H7 (cell line): ENCODE results near the gene TMEM30B. TPM values are rescaled to one million over a fixed set of nuclear protein-coding genes. Genes with fewer than 3 reads are reported as not detected.
"Not testable (repeated sequence)": the region's sequence is repeated elsewhere in the genome, so short reads cannot be mapped to it uniquely, and the experiment has no call there.

Source experiments
- DNase-seq: peaks from one replicate; pipeline ENCODE4 v3.0.0; 2012
- H3K27me3 ChIP-seq: 2 replicates; pipeline ENCODE4 v1.6.0; 2011; ENCODE audit warnings: mild to moderate bottlenecking, low read length; ENCODE audit not compliant: control insufficient read depth, insufficient read depth
- H3K36me3 ChIP-seq: replicated peaks from 2 replicates; pipeline ENCODE4 v1.5.1; 2011; ENCODE audit warnings: low read length; ENCODE audit not compliant: control insufficient read depth, insufficient read depth
- H3K4me3 ChIP-seq: 2 replicates; pipeline ENCODE4 v1.5.1; 2011; ENCODE audit warnings: low read depth, mild to moderate bottlenecking, control low read depth, low read length, moderate library complexity; ENCODE audit not compliant: insufficient read depth
- total RNA-seq: library from RNA; depleted of rRNA; stranded (reverse); fragments of >200 nt; shearing (Covaris generic); gene quantifications from 2 replicates; pipeline ENCODE4 v1.2.3, GENCODE V29; 2014

Gene TMEM30B
- total RNA-seq, 1 experiment from 2014 or later = 1.1 TPM

GRCh38 chr14:61319706-61320105 is 38.6 kb upstream of the TMEM30B start:
- Histone ChIP-seq H3K36me3 (no peaks in the 10 kb centered on the region), H3K4me3 (no peak overlapping the region), H3K27me3 (peaks cover 29% of the 10 kb centered on the region)
- no peak for DNase-seq

- Histone ChIP-seq H3K36me3 (no peaks in the 10 kb centered on the region), H3K27me3 (peaks cover 29% of the 10 kb centered on the region), H3K4me3 (no peak overlapping the region)
- no peak for DNase-seq
Measured at GRCh38 chr14:61319086-61319485, 37.9 kb upstream of the TMEM30B start.

- no peak overlapping the region for H3K4me3 ChIP-seq
- H3K27me3 ChIP-seq = peaks cover 1% of the 10 kb centered on the region; the same call in 1 of the 2 replicates
- DNase-seq = no peak
- H3K36me3 ChIP-seq = no peaks in the 10 kb centered on the region
Measured at GRCh38 chr14:61315313-61315712, 34.2 kb upstream of the TMEM30B start.

- H3K27me3 ChIP-seq, H3K36me3 ChIP-seq, DNase-seq, H3K4me3 ChIP-seq: not testable (repeated sequence)
Measured at GRCh38 chr14:61308701-61309100, 27.6 kb upstream of the TMEM30B start.

GRCh38 chr14:61308198-61308597 is 27.1 kb upstream of the TMEM30B start:
- H3K4me3 ChIP-seq = no peak overlapping the region
- H3K36me3 ChIP-seq = no peaks in the 10 kb centered on the region
- no peaks in the 10 kb centered on the region for H3K27me3 ChIP-seq
- no peak for DNase-seq

- no peaks in the 10 kb centered on the region for H3K27me3 ChIP-seq
- no peaks in the 10 kb centered on the region for H3K36me3 ChIP-seq
- no peak overlapping the region for H3K4me3 ChIP-seq
- no peak for DNase-seq
Measured at GRCh38 chr14:61304688-61305087, 23.6 kb upstream of the TMEM30B start.

- no peaks in the 10 kb centered on the region for H3K36me3 ChIP-seq
- no peak overlapping the region for H3K4me3 ChIP-seq
- no peak for DNase-seq
- no peaks in the 10 kb centered on the region for H3K27me3 ChIP-seq
Measured at GRCh38 chr14:61300754-61301153, 19.6 kb upstream of the TMEM30B start.

- no peak overlapping the region for H3K4me3 ChIP-seq
- H3K27me3 ChIP-seq = no peaks in the 10 kb centered on the region
- H3K36me3 ChIP-seq = no peaks in the 10 kb centered on the region
- no peak for DNase-seq
Measured at GRCh38 chr14:61300209-61300608, 19.1 kb upstream of the TMEM30B start.

GRCh38 chr14:61298824-61299223 is 17.7 kb upstream of the TMEM30B start:
- Histone ChIP-seq H3K27me3 (no peaks in the 10 kb centered on the region), H3K36me3 (no peaks in the 10 kb centered on the region), H3K4me3 (no peak overlapping the region)
- DNase-seq = no peak

- H3K4me3 ChIP-seq = no peak overlapping the region
- DNase-seq = no peak
- H3K36me3 ChIP-seq = no peaks in the 10 kb centered on the region
- H3K27me3 ChIP-seq = no peaks in the 10 kb centered on the region
Measured at GRCh38 chr14:61297581-61297980, 16.4 kb upstream of the TMEM30B start.

- H3K36me3 ChIP-seq = no peaks in the 10 kb centered on the region
- DNase-seq = no peak
- H3K4me3 ChIP-seq = no peak overlapping the region
- H3K27me3 ChIP-seq = no peaks in the 10 kb centered on the region
Measured at GRCh38 chr14:61296719-61297502, 15.8 kb upstream of the TMEM30B start.

GRCh38 chr14:61296151-61296550 is 15.0 kb upstream of the TMEM30B start:
- H3K36me3 ChIP-seq = no peaks in the 10 kb centered on the region
- DNase-seq = no peak
- H3K4me3 ChIP-seq = no peak overlapping the region
- H3K27me3 ChIP-seq = no peaks in the 10 kb centered on the region

GRCh38 chr14:61290701-61291100 is 9.6 kb upstream of the TMEM30B start:
- no peak for DNase-seq
- no peak overlapping the region for H3K4me3 ChIP-seq
- no peaks in the 10 kb centered on the region for H3K36me3 ChIP-seq
- no peaks in the 10 kb centered on the region for H3K27me3 ChIP-seq

GRCh38 chr14:61288720-61289119 is 7.6 kb upstream of the TMEM30B start:
- Histone ChIP-seq H3K36me3 (no peaks in the 10 kb centered on the region), H3K4me3 (no peak overlapping the region), H3K27me3 (peaks cover 2% of the 10 kb centered on the region; the same call in 1 of the 2 replicates)
- DNase-seq = no peak

- no peak for DNase-seq
- no peak overlapping the region for H3K4me3 ChIP-seq
- H3K36me3 ChIP-seq = no peaks in the 10 kb centered on the region
- H3K27me3 ChIP-seq = peaks cover 2% of the 10 kb centered on the region; the same call in 1 of the 2 replicates
Measured at GRCh38 chr14:61288228-61288627, 7.1 kb upstream of the TMEM30B start.
